Measurements from ENCODE around the gene LRR1.

DNA sequence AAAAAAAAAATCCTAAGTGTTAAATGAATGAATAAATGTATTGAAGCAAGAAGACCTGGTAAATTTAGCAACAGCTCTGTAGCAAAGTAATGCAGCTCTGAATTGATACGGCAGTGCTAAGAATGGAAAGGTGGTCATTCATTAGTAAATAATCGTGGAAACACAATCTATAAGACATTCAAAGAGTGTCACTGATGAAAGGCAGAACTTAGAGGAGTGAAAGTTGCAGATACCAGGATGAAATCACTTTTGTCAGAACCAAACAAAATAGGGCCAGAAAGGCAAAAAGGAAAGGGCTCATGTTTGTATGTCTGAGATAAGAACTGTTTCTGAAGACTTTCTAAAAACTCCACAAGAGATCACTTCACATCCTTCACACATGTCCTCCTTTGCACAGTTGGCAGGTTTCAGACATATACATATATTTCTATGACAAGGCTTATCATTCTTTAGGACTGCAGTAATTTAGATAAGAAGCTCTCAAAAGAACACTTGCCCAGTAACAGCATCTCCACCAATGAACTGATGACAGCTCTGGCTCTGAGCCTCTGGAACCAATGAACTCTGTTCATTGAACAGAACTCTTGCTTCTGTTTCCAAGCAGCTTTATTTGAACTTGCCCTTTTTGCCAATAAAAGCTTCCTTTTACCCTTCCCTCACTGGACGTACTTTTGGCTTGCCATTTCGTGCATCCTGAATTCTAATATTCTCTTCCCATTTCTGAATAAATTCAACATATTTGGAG, 4.2 kb upstream of the LRR1 start:
- no peak for TF ChIP-seq ZNF24 (tag by site-specific recombination; IDR thresholded peaks at IDR 0.05)
- TF ChIP-seq ZBTB8A (tag by site-specific recombination; IDR thresholded peaks at IDR 0.05): no peak
- TF ChIP-seq SP2 (tag by site-specific recombination; IDR thresholded peaks at IDR 0.05): no peak
- no peak for TF ChIP-seq ZNF391 (tag by site-specific recombination; IDR thresholded peaks at IDR 0.05; ENCODE audit: borderline replicate concordance, low read depth)
- TF ChIP-seq ZNF341 (tag by site-specific recombination; IDR thresholded peaks at IDR 0.05; ENCODE audit: low read depth): no peak
- TF ChIP-seq TCF7L2 (IDR thresholded peaks at IDR 0.05; ENCODE audit: borderline replicate concordance, low read depth, low read length): no peak
- no peak for TF ChIP-seq ZBTB1 (tag by site-specific recombination; IDR thresholded peaks at IDR 0.05)
- no peak for TF ChIP-seq ZNF830 (tag by site-specific recombination; IDR thresholded peaks at IDR 0.05; ENCODE audit: low read depth)
- TF ChIP-seq, protein P1, sequence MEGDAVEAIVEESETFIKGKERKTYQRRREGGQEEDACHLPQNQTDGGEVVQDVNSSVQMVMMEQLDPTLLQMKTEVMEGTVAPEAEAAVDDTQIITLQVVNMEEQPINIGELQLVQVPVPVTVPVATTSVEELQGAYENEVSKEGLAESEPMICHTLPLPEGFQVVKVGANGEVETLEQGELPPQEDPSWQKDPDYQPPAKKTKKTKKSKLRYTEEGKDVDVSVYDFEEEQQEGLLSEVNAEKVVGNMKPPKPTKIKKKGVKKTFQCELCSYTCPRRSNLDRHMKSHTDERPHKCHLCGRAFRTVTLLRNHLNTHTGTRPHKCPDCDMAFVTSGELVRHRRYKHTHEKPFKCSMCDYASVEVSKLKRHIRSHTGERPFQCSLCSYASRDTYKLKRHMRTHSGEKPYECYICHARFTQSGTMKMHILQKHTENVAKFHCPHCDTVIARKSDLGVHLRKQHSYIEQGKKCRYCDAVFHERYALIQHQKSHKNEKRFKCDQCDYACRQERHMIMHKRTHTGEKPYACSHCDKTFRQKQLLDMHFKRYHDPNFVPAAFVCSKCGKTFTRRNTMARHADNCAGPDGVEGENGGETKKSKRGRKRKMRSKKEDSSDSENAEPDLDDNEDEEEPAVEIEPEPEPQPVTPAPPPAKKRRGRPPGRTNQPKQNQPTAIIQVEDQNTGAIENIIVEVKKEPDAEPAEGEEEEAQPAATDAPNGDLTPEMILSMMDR (tag by site-specific recombination; IDR thresholded peaks at IDR 0.05): no peak
- 0 out of 2 replicates have a peak, but pooled peaks have one; percentile 40 for TF ChIP-seq OSR2 (tag by site-specific recombination; IDR thresholded peaks at IDR 0.05)
- no peak for TF ChIP-seq PATZ1 (tag by site-specific recombination; IDR thresholded peaks at IDR 0.05)
- TF ChIP-seq ZEB2 (tag by site-specific recombination; IDR thresholded peaks at IDR 0.05): no peak

Data from HEK293 (cell line).